ENCODE results near the gene PPA1. TPM values are rescaled to one million over a fixed set of nuclear protein-coding genes. Genes with fewer than 3 reads are reported as not detected.
"Not testable (repeated sequence)": the region's sequence is repeated elsewhere in the genome, so short reads cannot be mapped to it uniquely, and the experiment has no call there.

PPA1 gene
- total RNA-seq, 2 experiments from 2014 or later, result 357 to 368 TPM

DNA sequence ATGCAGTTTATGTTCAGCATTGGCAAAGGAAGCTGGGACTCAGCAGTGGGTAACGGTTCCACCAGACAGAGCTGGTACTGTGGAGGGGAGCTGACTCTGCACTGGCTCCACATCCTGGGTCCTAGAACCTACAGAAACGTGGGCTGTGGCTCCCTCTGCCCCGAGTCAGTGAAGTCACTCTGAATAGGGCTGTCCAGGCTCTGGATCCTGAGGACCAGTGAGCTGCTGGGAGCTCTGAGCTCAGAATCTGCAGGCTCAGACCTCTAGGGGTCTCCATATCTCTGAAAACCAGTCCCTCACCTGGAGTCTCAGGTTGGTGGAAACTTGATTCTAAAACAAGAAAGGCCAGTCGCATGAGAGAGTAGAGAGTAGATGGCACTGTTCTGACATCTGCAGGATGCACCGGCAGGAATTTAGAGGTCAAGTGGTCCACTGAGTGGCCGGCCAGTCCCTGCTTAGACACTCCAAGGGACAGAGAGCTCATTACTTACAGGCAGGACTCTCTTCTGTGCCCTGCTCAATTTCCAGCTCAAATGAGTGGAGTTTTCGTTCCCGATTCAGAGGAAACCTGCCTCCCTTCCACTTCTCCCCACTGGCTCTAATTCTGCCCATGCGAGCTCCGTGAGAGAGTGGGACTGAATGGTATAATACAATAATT, 31.9 kb upstream of the PPA1 start:
- H3K4me1 Mint-ChIP-seq (ENCODE audit: low read depth), result peaks cover 6% of the 10 kb centered on the region
- ATAC-seq (peak; percentile 65), DNase-seq (peak; percentile 17)
- no peak overlapping the region for H3K27ac Mint-ChIP-seq
- no peaks in the 10 kb centered on the region for H3K36me3 Mint-ChIP-seq (ENCODE audit: low read depth)
- intact Hi-C loops (cut with micrococcal nuclease), result no loop called here
- TF ChIP-seq, protein P1, sequence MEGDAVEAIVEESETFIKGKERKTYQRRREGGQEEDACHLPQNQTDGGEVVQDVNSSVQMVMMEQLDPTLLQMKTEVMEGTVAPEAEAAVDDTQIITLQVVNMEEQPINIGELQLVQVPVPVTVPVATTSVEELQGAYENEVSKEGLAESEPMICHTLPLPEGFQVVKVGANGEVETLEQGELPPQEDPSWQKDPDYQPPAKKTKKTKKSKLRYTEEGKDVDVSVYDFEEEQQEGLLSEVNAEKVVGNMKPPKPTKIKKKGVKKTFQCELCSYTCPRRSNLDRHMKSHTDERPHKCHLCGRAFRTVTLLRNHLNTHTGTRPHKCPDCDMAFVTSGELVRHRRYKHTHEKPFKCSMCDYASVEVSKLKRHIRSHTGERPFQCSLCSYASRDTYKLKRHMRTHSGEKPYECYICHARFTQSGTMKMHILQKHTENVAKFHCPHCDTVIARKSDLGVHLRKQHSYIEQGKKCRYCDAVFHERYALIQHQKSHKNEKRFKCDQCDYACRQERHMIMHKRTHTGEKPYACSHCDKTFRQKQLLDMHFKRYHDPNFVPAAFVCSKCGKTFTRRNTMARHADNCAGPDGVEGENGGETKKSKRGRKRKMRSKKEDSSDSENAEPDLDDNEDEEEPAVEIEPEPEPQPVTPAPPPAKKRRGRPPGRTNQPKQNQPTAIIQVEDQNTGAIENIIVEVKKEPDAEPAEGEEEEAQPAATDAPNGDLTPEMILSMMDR (IDR thresholded peaks at IDR 0.05), result peak; percentile 30
- peaks cover 9% of the 10 kb centered on the region for H3K9me3 Mint-ChIP-seq
- H3K4me3 Mint-ChIP-seq, result no peak overlapping the region
- ChIA-PET CTCF (interaction anchor here (0.8 to 5.4 kb wide), 13 partner anchors 7 to 115 kb away, joined by 3 to 48 read pairs (median 4); no protein-coding TSS in a partner anchor), POLR2A (no interaction called here)
- peaks cover 6% of the 10 kb centered on the region for H3K27me3 Mint-ChIP-seq

DNA sequence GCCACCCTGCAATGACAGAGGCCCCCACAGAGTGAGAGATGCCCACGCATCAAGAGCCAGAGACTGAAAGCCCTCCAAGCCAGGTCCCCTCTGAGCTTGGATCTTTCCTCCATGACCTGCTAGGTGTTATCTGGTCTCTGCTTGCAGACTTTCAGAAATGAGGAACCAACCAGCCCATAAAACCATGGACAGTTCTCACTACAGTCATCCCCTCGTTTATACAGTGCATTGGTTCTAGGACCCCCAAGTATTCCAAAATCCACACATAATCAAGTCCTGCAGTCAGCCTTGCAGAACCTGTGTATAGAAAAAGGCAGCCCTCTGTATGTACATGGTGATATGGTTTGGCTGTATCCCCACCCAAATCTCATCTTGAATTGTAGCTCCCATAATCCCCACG, 27.5 kb upstream of the PPA1 start:
- DNase-seq (no peak), ATAC-seq (no peak)
- H3K9me3 Mint-ChIP-seq, result peaks cover 9% of the 10 kb centered on the region
- intact Hi-C loops (cut with micrococcal nuclease), result no loop called here
- H3K27ac Mint-ChIP-seq, result no peak overlapping the region
- H3K27me3 Mint-ChIP-seq, result peaks cover 22% of the 10 kb centered on the region
- no peaks in the 10 kb centered on the region for H3K36me3 Mint-ChIP-seq (ENCODE audit: low read depth)
- TF ChIP-seq, protein P1 (IDR thresholded peaks at IDR 0.05), result no peak
- POLR2A ChIA-PET, result no interaction called here
- CTCF ChIA-PET, result interaction anchor here (1.0 to 5.4 kb wide), 4 partner anchors 12 to 103 kb away, joined by 3 to 28 read pairs (median 4); no protein-coding TSS in a partner anchor
- H3K4me3 Mint-ChIP-seq, result no peak overlapping the region
- H3K4me1 Mint-ChIP-seq (ENCODE audit: low read depth), result peaks cover 4% of the 10 kb centered on the region

DNA sequence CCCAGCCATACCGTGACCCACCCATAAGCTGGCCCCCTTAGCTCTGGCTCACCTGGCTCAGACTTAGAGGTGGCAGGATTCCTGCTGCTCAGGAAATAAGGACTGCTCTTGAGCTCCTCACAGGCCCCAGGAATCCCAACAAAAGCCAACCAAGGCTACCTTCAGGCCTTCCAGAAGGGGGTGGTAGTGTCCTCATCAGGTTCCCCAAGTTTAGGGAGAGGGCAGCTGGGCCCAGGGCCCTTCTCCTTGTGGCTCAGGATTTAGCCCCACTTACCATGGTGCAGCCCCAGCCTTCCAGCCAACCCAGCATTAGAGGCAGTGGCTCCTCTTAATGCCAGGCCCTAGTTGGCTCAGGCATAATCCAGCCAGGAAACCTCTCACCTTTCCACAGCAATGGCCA, 27.0 kb upstream of the PPA1 start:
- H3K4me1 Mint-ChIP-seq (ENCODE audit: low read depth), result peaks cover 8% of the 10 kb centered on the region
- peaks cover 26% of the 10 kb centered on the region for H3K27me3 Mint-ChIP-seq
- ATAC-seq (no peak), DNase-seq (no peak)
- TF ChIP-seq, protein P1 (IDR thresholded peaks at IDR 0.05), result no peak
- no peaks in the 10 kb centered on the region for H3K36me3 Mint-ChIP-seq (ENCODE audit: low read depth)
- intact Hi-C loops (cut with micrococcal nuclease), result no loop called here
- POLR2A ChIA-PET, result no interaction called here
- peaks cover 9% of the 10 kb centered on the region for H3K9me3 Mint-ChIP-seq
- CTCF ChIA-PET, result interaction anchor here (0.7 to 5.4 kb wide), 6 partner anchors 12 to 104 kb away, joined by 3 to 28 read pairs (median 5); no protein-coding TSS in a partner anchor
- no peak overlapping the region for H3K27ac Mint-ChIP-seq
- no peak overlapping the region for H3K4me3 Mint-ChIP-seq

DNA sequence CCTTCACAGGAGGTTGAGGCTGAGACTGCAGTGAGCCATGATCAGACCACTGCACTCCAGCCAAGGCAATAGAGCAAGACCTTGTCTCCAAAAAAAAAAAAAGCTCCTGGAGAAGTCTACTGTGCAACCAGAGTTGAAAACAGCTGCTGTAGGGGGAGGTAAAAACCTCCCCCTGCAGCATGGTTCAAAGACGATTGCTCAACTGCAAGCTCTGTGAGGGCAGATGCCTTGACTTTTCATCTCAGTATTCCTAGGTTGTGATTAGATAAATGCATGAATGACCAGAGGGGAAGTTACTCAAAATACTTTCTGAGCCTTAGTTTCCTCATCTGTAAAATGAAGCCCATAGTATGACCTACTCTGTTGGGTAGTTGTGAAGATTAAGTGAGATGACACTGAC, 25.0 kb upstream of the PPA1 start:
- TF ChIP-seq, protein P1 (IDR thresholded peaks at IDR 0.05), result no peak
- ChIA-PET CTCF (interaction anchor here (0.9 to 1.2 kb wide), 4 partner anchors 9 to 142 kb away, joined by 3 to 4 read pairs (median 3); no protein-coding TSS in a partner anchor), POLR2A (no interaction called here)
- DNase-seq (no peak), ATAC-seq (no peak)
- Mint-ChIP-seq H3K27me3 (peaks cover 36% of the 10 kb centered on the region), H3K27ac (no peak overlapping the region), H3K4me1 (ENCODE audit: low read depth) (peaks cover 10% of the 10 kb centered on the region), H3K9me3 (peaks cover 9% of the 10 kb centered on the region), H3K36me3 (ENCODE audit: low read depth) (no peaks in the 10 kb centered on the region), H3K4me3 (no peak overlapping the region)
- intact Hi-C loops (cut with micrococcal nuclease), result no loop called here

DNA sequence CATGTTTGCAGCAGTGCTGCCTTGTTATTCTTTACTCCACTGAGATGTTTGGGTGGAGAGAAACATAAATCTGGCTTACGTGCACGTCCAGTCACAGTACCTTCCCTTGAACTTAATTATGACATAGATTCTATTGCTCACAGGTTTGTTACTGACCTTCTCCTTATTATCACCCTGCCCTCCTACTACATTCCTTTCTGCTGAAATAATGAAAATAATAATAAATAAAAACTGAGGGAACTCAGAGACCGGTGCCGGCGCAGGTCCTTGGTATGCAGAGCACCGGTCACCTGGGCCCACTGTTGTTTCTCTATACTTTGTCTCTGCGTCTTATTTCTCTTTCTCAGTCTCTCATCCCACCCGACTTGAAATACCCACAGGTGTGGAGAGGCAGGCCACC, 24.6 kb upstream of the PPA1 start:
- H3K27ac Mint-ChIP-seq; ATAC-seq; intact Hi-C loops (cut with micrococcal nuclease); H3K9me3 Mint-ChIP-seq; DNase-seq; H3K36me3 Mint-ChIP-seq (ENCODE audit: low read depth); H3K4me3 Mint-ChIP-seq; POLR2A ChIA-PET: not testable (repeated sequence)
- H3K4me1 Mint-ChIP-seq (ENCODE audit: low read depth), result peaks cover 10% of the 10 kb centered on the region
- CTCF ChIA-PET, result interaction anchor here (1.1 to 1.2 kb wide), 2 partner anchors 25 to 36 kb away, joined by 3 to 4 read pairs; no protein-coding TSS in a partner anchor
- H3K27me3 Mint-ChIP-seq, result peaks cover 37% of the 10 kb centered on the region

All from activated CD8-positive, alpha-beta T cell treated with anti-CD3 and anti-CD28 coated beads for 36 hours (primary cell).